Ectodermal cell (in vitro differentiated cells): Measurements from ENCODE around the gene TGOLN2.

Experiments used
- H3K27ac ChIP-seq: 2 replicates; pipeline ENCODE4 v1.7.0; 2013; ENCODE audit warnings: mild to moderate bottlenecking, low read depth, low read length; ENCODE audit not compliant: insufficient read depth, poor library complexity, severe bottlenecking
- H3K27me3 ChIP-seq: 2 replicates; pipeline ENCODE4 v1.7.0; 2013; ENCODE audit warnings: mild to moderate bottlenecking, low read length; ENCODE audit not compliant: insufficient read depth, control insufficient read depth, poor library complexity, severe bottlenecking
- H3K36me3 ChIP-seq: one replicate; pipeline ENCODE4 v1.7.0; 2013; ENCODE audit warnings: low read length; ENCODE audit not compliant: control insufficient read depth, insufficient read depth
- H3K4me1 ChIP-seq: one replicate; pipeline ENCODE4 v1.7.0; 2013; ENCODE audit warnings: low read length; ENCODE audit not compliant: control insufficient read depth, insufficient read depth
- H3K4me3 ChIP-seq: 2 replicates; pipeline ENCODE4 v1.7.0; 2013; ENCODE audit warnings: low read depth, low read length, control low read depth; ENCODE audit not compliant: insufficient read depth
- H3K9me3 ChIP-seq: 2 replicates; pipeline ENCODE4 v1.7.0; 2013; ENCODE audit warnings: mild to moderate bottlenecking, low read length, moderate library complexity; ENCODE audit not compliant: control insufficient read depth
- WGBS, 2 experiments: methylation state at CpG; one replicate each; pipeline ENCODE4 v1.1.7; 2013; ENCODE audit warnings: missing lambda C conversion rate in 2 of 2; 5-methylcytosine and 5-hydroxymethylcytosine counted together

Gene TGOLN2

GRCh38 chr2:85282914-85283313 is 44.9 kb downstream of the TGOLN2 start:
- no peaks in the 10 kb centered on the region for H3K9me3 ChIP-seq
- no peak overlapping the region for H3K4me3 ChIP-seq
- no peaks in the 10 kb centered on the region for H3K36me3 ChIP-seq
- no peaks in the 10 kb centered on the region for H3K27me3 ChIP-seq
- no peak overlapping the region for H3K27ac ChIP-seq
- 91 to 94% methylated on average over 7 of the region's 7 CpGs for WGBS, 2 experiments
- H3K4me1 ChIP-seq, result peaks cover 3% of the 10 kb centered on the region

- peaks cover 11% of the 10 kb centered on the region for H3K4me1 ChIP-seq
- H3K36me3 ChIP-seq, result no peaks in the 10 kb centered on the region
- 78 to 79% methylated on average over 6 of the region's 6 CpGs for WGBS, 2 experiments
- H3K9me3 ChIP-seq, result no peaks in the 10 kb centered on the region
- no peak overlapping the region for H3K27ac ChIP-seq
- H3K4me3 ChIP-seq, result no peak overlapping the region
- no peaks in the 10 kb centered on the region for H3K27me3 ChIP-seq
Measured at GRCh38 chr2:85281553-85281952, 46.2 kb downstream of the TGOLN2 start.

GRCh38 chr2:85278361-85278760 is 49.4 kb downstream of the TGOLN2 start:
- no peaks in the 10 kb centered on the region for H3K36me3 ChIP-seq
- no peaks in the 10 kb centered on the region for H3K27me3 ChIP-seq
- no peak overlapping the region for H3K27ac ChIP-seq
- no peak overlapping the region for H3K4me3 ChIP-seq
- 100% methylated on average over 1 to 2 of the region's 2 CpGs for WGBS, 2 experiments
- peaks cover 11% of the 10 kb centered on the region for H3K4me1 ChIP-seq
- no peaks in the 10 kb centered on the region for H3K9me3 ChIP-seq

GRCh38 chr2:85277416-85278158 is 50.2 kb downstream of the TGOLN2 start:
- Histone ChIP-seq H3K4me3 (no peak overlapping the region), H3K27me3 (no peaks in the 10 kb centered on the region), H3K27ac (no peak overlapping the region), H3K36me3 (no peaks in the 10 kb centered on the region), H3K4me1 (peaks cover 11% of the 10 kb centered on the region), H3K9me3 (no peaks in the 10 kb centered on the region)
- 74 to 77% methylated on average over 15 of the region's 15 CpGs for WGBS, 2 experiments

GRCh38 chr2:85276571-85277118 is 51.1 kb downstream of the TGOLN2 start:
- Histone ChIP-seq H3K9me3 (no peaks in the 10 kb centered on the region), H3K4me3 (no peak overlapping the region), H3K36me3 (no peaks in the 10 kb centered on the region), H3K27ac (no peak overlapping the region), H3K27me3 (no peaks in the 10 kb centered on the region), H3K4me1 (peaks cover 11% of the 10 kb centered on the region)
- WGBS, 2 experiments, result 87 to 92% methylated on average over 14 of the region's 14 CpGs

GRCh38 chr2:85275984-85276540 is 51.7 kb downstream of the TGOLN2 start:
- H3K9me3 ChIP-seq, result no peaks in the 10 kb centered on the region
- H3K36me3 ChIP-seq, result no peaks in the 10 kb centered on the region
- H3K27ac ChIP-seq, result no peak overlapping the region
- peaks cover 11% of the 10 kb centered on the region for H3K4me1 ChIP-seq
- no peaks in the 10 kb centered on the region for H3K27me3 ChIP-seq
- H3K4me3 ChIP-seq, result no peak overlapping the region
- WGBS, 2 experiments, result 93 to 97% methylated on average over 9 of the region's 9 CpGs

GRCh38 chr2:85273738-85274731 is 53.8 kb downstream of the TGOLN2 start:
- Histone ChIP-seq H3K36me3 (no peaks in the 10 kb centered on the region), H3K27ac (no peak overlapping the region), H3K9me3 (no peaks in the 10 kb centered on the region), H3K4me1 (peaks cover 11% of the 10 kb centered on the region), H3K27me3 (no peaks in the 10 kb centered on the region), H3K4me3 (no peak overlapping the region)
- WGBS, 2 experiments, result 88 to 89% methylated on average over 21 of the region's 21 CpGs

- no peaks in the 10 kb centered on the region for H3K9me3 ChIP-seq
- peaks cover 2% of the 10 kb centered on the region for H3K4me1 ChIP-seq
- WGBS, 2 experiments, result 89 to 90% methylated on average over 6 of the region's 6 CpGs
- H3K27ac ChIP-seq, result no peak overlapping the region
- no peaks in the 10 kb centered on the region for H3K27me3 ChIP-seq
- H3K4me3 ChIP-seq, result no peak overlapping the region
- no peaks in the 10 kb centered on the region for H3K36me3 ChIP-seq
Measured at GRCh38 chr2:85272357-85272756, 55.4 kb downstream of the TGOLN2 start.

- Histone ChIP-seq H3K4me1 (peaks cover 6% of the 10 kb centered on the region), H3K36me3 (no peaks in the 10 kb centered on the region), H3K27me3 (no peaks in the 10 kb centered on the region), H3K9me3 (no peaks in the 10 kb centered on the region), H3K4me3 (no peak overlapping the region), H3K27ac (no peak overlapping the region)
- 79 to 80% methylated on average over 6 of the region's 6 CpGs for WGBS, 2 experiments
Measured at GRCh38 chr2:85269959-85270358, 57.8 kb downstream of the TGOLN2 start.
